Fibroblast of the aortic adventitia (primary cell): ENCODE data around the gene THADA. TPM values are rescaled to one million over a fixed set of nuclear protein-coding genes. Genes with fewer than 3 reads are reported as not detected.
A peak's percentile ranks its signal among the peaks of the same experiment; 100 is the strongest.
"Not testable (repeated sequence)": the region's sequence is repeated elsewhere in the genome, so short reads cannot be mapped to it uniquely, and the experiment has no call there.

Source experiments
- DNase-seq: peaks from one replicate; pipeline ENCODE4 v3.0.0-alpha.2; 2010; ENCODE audit warnings: low read depth
- H3K4me3 ChIP-seq: 2 replicates; pipeline ENCODE4 v1.5.1; 2011; ENCODE audit warnings: low read depth, mild to moderate bottlenecking, control low read depth, low read length, moderate library complexity
- total RNA-seq: library from RNA; depleted of rRNA; stranded (reverse); fragments of >200 nt; gene quantifications from 2 replicates; pipeline ENCODE4 v1.2.3, GENCODE V29; 2012; ENCODE audit warnings: low replicate concordance
- TF ChIP-seq, protein P1 (sequence below): IDR thresholded peaks from 2 replicates; pipeline ENCODE4 v1.5.1; 2011; ENCODE audit warnings: mild to moderate bottlenecking, low read length, control low read depth, inconsistent platforms; ENCODE audit not compliant: insufficient read depth

Gene THADA, protein sequence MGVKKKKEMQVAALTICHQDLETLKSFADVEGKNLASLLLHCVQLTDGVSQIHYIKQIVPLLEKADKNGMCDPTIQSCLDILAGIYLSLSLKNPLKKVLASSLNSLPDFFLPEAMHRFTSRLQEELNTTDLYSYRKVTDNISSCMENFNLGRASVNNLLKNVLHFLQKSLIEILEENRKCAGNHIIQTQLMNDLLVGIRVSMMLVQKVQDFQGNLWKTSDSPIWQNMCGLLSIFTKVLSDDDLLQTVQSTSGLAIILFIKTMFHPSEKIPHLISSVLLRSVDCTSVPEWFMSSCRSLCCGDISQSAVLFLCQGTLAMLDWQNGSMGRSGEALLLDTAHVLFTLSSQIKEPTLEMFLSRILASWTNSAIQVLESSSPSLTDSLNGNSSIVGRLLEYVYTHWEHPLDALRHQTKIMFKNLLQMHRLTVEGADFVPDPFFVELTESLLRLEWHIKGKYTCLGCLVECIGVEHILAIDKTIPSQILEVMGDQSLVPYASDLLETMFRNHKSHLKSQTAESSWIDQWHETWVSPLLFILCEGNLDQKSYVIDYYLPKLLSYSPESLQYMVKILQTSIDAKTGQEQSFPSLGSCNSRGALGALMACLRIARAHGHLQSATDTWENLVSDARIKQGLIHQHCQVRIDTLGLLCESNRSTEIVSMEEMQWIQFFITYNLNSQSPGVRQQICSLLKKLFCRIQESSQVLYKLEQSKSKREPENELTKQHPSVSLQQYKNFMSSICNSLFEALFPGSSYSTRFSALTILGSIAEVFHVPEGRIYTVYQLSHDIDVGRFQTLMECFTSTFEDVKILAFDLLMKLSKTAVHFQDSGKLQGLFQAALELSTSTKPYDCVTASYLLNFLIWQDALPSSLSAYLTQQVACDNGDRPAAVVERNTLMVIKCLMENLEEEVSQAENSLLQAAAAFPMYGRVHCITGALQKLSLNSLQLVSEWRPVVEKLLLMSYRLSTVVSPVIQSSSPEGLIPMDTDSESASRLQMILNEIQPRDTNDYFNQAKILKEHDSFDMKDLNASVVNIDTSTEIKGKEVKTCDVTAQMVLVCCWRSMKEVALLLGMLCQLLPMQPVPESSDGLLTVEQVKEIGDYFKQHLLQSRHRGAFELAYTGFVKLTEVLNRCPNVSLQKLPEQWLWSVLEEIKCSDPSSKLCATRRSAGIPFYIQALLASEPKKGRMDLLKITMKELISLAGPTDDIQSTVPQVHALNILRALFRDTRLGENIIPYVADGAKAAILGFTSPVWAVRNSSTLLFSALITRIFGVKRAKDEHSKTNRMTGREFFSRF (N-terminal part only)
- 34.6 and 54.9 TPM in 2 replicates for total RNA-seq

DNA sequence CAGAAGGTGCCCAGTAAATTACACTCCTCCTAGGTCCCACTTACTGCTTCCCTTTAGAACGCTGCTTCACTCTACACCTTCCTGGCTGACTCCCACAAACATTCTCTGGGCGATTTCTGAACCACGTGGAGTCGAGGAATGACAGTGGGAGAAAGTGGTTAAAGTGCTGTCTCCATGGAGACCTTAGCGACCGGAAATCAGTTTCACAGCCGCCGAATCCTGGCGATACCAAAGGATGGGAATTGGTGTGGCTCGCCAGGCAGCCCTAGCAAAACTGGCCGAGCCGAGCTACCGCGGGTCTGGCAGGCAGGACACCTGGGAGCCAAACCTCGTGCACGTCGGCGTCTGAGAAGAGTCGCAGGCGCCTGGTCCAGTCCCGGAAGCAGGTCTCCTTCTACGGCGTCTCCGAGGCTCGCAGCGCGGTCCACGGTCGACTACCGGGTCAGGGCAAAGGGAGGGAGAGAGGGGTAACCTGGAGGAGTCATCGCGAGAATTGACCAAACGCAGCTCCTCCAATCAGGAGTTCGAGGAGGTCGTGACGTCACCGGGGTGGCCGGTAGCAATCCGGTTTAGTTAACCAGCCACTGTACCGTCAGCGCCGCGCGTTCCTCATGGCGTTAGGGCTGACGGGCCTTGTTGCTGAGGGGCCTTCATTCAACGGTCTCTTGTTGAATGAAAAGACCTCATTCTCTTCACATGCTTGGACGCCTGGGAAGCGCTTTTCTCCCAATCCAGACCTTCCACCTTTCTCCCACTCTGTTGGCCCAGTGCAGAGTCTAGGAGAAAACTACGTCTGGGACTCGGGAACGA lies at the start of gene THADA:
TSS of gene THADA (minus strand) at position 436 of the 810 bp plus-strand sequence. CDS start 3,646 bp downstream, outside the sequence.
- peak within 1 kb of the TSS; percentile 81 for H3K4me3 ChIP-seq
- TF ChIP-seq, protein P1, sequence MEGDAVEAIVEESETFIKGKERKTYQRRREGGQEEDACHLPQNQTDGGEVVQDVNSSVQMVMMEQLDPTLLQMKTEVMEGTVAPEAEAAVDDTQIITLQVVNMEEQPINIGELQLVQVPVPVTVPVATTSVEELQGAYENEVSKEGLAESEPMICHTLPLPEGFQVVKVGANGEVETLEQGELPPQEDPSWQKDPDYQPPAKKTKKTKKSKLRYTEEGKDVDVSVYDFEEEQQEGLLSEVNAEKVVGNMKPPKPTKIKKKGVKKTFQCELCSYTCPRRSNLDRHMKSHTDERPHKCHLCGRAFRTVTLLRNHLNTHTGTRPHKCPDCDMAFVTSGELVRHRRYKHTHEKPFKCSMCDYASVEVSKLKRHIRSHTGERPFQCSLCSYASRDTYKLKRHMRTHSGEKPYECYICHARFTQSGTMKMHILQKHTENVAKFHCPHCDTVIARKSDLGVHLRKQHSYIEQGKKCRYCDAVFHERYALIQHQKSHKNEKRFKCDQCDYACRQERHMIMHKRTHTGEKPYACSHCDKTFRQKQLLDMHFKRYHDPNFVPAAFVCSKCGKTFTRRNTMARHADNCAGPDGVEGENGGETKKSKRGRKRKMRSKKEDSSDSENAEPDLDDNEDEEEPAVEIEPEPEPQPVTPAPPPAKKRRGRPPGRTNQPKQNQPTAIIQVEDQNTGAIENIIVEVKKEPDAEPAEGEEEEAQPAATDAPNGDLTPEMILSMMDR = no peak
- DNase-seq = peak; percentile 100

DNA sequence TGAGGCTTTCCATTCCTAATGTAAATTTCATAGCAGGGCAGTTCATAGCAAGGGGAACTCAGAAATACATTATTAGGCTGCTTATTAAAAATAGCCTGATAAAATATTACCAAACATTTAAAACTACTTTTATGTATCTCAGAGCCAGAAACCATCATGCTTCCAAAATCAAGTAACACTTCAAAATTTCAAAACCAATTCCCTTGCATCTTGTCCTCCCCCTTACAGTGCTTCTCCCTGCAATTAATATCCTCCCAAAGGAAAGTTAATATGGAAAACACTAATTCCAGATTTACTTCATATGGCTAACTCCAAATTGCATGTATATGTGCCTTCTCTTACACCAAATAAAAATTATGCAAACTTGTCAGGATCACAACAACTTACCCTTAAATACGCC lies 47.8 kb upstream of the THADA start:
- TF ChIP-seq, protein P1 = no peak
- DNase-seq = no peak
- no peak overlapping the region for H3K4me3 ChIP-seq

DNA sequence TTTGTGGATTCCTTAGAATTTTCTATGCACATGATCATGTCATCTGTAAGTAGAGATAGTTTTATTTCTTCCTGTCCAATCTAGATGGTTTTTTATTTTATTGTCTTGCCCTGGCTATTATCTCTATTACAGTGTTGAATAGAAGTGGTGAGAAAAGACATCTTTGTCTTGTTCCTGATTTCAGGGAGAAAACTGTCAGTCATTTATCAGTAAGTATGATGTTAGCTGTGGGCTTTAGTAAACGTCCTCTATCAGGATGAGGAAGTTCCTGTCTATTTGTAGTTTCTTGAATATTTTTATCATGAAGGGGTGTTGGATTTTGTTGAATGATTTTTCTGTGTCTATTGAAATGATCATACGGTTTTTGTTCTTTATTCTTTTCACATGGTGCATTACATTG lies 46.5 kb upstream of the THADA start:
- TF ChIP-seq, protein P1 = no peak

DNA sequence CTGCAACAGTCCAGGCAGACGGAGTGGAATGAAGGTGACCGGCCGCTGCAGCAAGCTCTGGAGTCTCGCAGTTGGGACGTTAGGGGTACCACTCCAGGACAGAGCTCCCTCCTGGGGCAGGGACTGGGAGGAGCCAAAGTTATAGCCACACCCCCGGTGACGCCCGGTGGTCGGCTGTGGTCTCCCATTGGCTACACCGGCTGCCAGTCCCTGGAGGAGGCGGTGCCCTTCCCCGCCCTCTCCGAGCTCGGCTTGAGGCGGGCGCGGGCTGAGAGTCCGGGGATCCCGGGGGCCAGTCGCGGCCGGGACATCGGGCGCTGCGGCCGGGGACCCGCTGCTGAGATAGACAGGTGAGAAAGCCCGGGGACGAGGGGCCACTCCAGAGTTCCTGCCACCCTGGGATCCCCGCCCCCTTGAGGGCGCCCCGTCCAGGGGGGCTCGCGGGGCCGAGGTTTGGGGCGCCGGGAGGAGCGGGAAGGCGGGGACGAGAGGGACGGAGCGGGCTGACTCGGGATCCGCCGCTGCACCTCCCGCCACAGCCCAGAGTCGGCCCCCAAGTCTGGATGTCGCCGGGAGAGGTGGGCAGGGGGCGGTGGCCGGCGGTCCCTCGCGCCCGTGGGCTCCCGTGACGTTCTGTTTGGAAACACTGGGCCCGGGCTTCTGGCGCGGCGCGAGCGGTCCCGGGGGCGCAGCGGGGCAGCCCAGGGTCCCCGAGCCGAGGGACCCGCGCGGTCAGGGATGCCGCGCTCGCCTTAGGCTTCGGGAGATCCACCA lies 41.4 kb upstream of the THADA start, which contains the start of gene PLEKHH2:
TSS of gene PLEKHH2 (plus strand) at position 231 of the 774 bp plus-strand sequence. CDS start 7,414 bp downstream, outside the sequence.
- TF ChIP-seq, protein P1 = no peak
- peak within 1 kb of the TSS; percentile 67 for H3K4me3 ChIP-seq
- DNase-seq = peak; percentile 80

More for the DNA sequence above, 46.5 kb upstream of the THADA start:
- DNase-seq = no peak
- no peak overlapping the region for H3K4me3 ChIP-seq

DNA sequence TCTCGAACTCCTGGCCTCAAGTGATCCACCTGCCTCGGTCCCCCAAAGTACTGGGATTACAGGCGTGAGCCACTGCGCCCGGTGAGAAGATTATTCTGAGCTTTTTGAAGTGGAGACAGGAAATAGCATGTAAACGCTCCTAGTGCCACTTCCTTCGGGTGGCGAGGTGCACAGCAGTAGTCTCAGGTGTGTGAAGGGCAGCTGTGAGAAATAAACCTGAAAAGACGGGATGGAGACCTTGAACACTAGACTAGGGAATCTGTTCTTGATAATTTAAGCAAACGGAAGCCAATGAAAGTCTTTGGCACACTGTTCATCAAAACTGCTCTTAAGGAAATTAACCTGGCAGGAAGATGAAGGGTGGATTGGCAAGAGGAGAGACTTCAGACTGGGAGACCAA lies 40.8 kb upstream of the THADA start:
- DNase-seq = no peak
- TF ChIP-seq, protein P1 = no peak
- peak overlapping the region; percentile 67 for H3K4me3 ChIP-seq

DNA sequence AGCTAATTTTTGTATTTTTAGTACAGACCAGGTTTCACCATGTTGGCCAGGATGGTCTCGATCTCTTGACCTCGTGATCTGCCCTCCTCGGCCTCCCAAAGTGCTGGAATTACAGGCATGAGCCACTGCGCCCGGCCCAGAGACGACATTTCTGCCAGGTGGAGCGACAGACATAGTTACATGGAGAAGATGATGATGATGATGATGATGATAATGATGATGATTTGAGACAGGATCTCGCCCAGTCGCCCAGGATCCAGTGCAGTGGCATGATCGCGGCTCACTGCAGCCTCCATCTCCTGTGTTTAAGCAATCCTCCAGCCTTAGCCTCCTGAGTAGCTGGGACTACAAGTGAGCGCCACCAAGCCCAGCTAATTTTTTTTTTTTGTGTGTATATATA lies 40.3 kb upstream of the THADA start:
- not testable (repeated sequence) for H3K4me3 ChIP-seq, DNase-seq
